OCI-LY1 (cell line): ENCODE measurements around the gene POU2F1.

ENCODE experiments used
- H2AFZ ChIP-seq: fragments of 200-600 bp; sonication (generic), shearing (Covaris generic); 2 replicates; pipeline ENCODE4 v1.6.0; 2014; ENCODE audit warnings: antibody characterized with exemption, mild to moderate bottlenecking, low read length
- H3F3A ChIP-seq: fragments of 200-600 bp; sonication (generic), shearing (Covaris generic); 2 replicates; pipeline ENCODE4 v1.6.0; 2014; ENCODE audit warnings: mild to moderate bottlenecking, antibody characterized with exemption, low read length, moderate library complexity; ENCODE audit not compliant: insufficient read depth
- H3K27ac ChIP-seq: fragments of 200-600 bp; sonication (generic); 2 replicates; pipeline ENCODE4 v1.5.1; 2014; ENCODE audit warnings: low read length, mixed run types, mild to moderate bottlenecking, low read depth; ENCODE audit not compliant: poor library complexity, severe bottlenecking
- H3K27me3 ChIP-seq: fragments of 200-600 bp; sonication (generic); 2 replicates; pipeline ENCODE4 v1.6.0; 2014; ENCODE audit warnings: antibody characterized with exemption, mild to moderate bottlenecking, low read length, moderate library complexity; ENCODE audit not compliant: insufficient read depth
- H3K36me3 ChIP-seq: fragments of 200-600 bp; sonication (generic); 2 replicates; pipeline ENCODE4 v1.6.1; 2014; ENCODE audit warnings: mild to moderate bottlenecking, antibody characterized with exemption, low read length, moderate library complexity, mixed read lengths; ENCODE audit not compliant: insufficient read depth
- H3K4me1 ChIP-seq: fragments of 200-600 bp; sonication (generic); 2 replicates; pipeline ENCODE4 v1.5.1; 2014; ENCODE audit warnings: mild to moderate bottlenecking, low read length, moderate library complexity; ENCODE audit not compliant: insufficient read depth, severe bottlenecking
- H3K4me2 ChIP-seq: fragments of 200-600 bp; sonication (generic), shearing (Covaris generic); 2 replicates; pipeline ENCODE4 v1.6.1; 2014; ENCODE audit warnings: low read length
- H3K4me3 ChIP-seq: fragments of 200-600 bp; sonication (generic); 2 replicates; pipeline ENCODE4 v1.5.1; 2014; ENCODE audit warnings: low read length, low read depth, mild to moderate bottlenecking, mixed read lengths; ENCODE audit not compliant: poor library complexity, severe bottlenecking
- H3K79me2 ChIP-seq: fragments of 200-600 bp; shearing (Covaris generic); 2 replicates; pipeline ENCODE4 v1.6.1; 2016; ENCODE audit warnings: mixed run types, low read length, mixed read lengths; ENCODE audit not compliant: insufficient read depth
- H3K9ac ChIP-seq: fragments of 200-600 bp; sonication (generic), shearing (Covaris generic); 2 replicates; pipeline ENCODE4 v1.6.1; 2014; ENCODE audit warnings: mild to moderate bottlenecking, low read length, mixed read lengths
- H3K9me2 ChIP-seq: fragments of 200-600 bp; sonication (generic), shearing (Covaris generic); 2 replicates; pipeline ENCODE4 v1.6.1; 2014; ENCODE audit warnings: low read depth, mild to moderate bottlenecking, low read length, mixed read lengths
- H3K9me3 ChIP-seq: fragments of 200-600 bp; shearing (Covaris generic); 2 replicates; pipeline ENCODE4 v1.6.1; 2014; ENCODE audit warnings: low read length, mixed read lengths
- H4K20me1 ChIP-seq: fragments of 200-600 bp; sonication (generic), shearing (Covaris generic); 2 replicates; pipeline ENCODE4 v1.6.0; 2016; ENCODE audit warnings: mild to moderate bottlenecking, low read length; ENCODE audit not compliant: insufficient read depth
- CTCF ChIP-seq: fragments of 200-600 bp; sonication (generic), shearing (Covaris generic); IDR thresholded peaks from 2 replicates; pipeline ENCODE4 v1.5.1; 2017; ENCODE audit warnings: mild to moderate bottlenecking, antibody characterized with exemption, low read length, moderate library complexity, mixed read lengths
- EZH2 ChIP-seq: fragments of 200-600 bp; sonication (generic), shearing (Covaris generic); IDR thresholded peaks from 2 replicates; pipeline ENCODE4 v1.8.0; 2017; ENCODE audit warnings: borderline replicate concordance, mixed run types, mild to moderate bottlenecking, antibody characterized with exemption, low read length, moderate library complexity, mixed read lengths

Gene POU2F1

GRCh38 chr1:167425482-167425881 lies 204.8 kb downstream of the POU2F1 start:
- Histone ChIP-seq H3K27ac (peak overlapping the region; percentile 52), H3K36me3 (peaks cover 11% of the 10 kb centered on the region; the same call in 1 of the 2 replicates), H3K9ac (no peak overlapping the region), H3F3A (peaks cover 6% of the 10 kb centered on the region; the same call in 1 of the 2 replicates), H3K4me1 (peaks cover 36% of the 10 kb centered on the region), H2AFZ (no peak overlapping the region), H3K79me2 (no peaks in the 10 kb centered on the region), H4K20me1 (no peaks in the 10 kb centered on the region), H3K9me3 (no peaks in the 10 kb centered on the region), H3K9me2 (no peaks in the 10 kb centered on the region), H3K4me2 (no peak overlapping the region), H3K27me3 (no peaks in the 10 kb centered on the region), H3K4me3 (no peak overlapping the region)
- no peak for TF ChIP-seq CTCF
- TF ChIP-seq EZH2, result no peak

- no peaks in the 10 kb centered on the region for H3K79me2 ChIP-seq
- H3K4me3 ChIP-seq, result no peak overlapping the region
- H3F3A ChIP-seq, result peaks cover 13% of the 10 kb centered on the region; the same call in 1 of the 2 replicates
- H3K9me3 ChIP-seq, result no peaks in the 10 kb centered on the region
- no peaks in the 10 kb centered on the region for H4K20me1 ChIP-seq
- H3K36me3 ChIP-seq, result peaks cover 11% of the 10 kb centered on the region; the same call in 1 of the 2 replicates
- no peak overlapping the region for H2AFZ ChIP-seq
- H3K4me2 ChIP-seq, result no peak overlapping the region
- H3K27me3 ChIP-seq, result no peaks in the 10 kb centered on the region
- H3K9me2 ChIP-seq, result no peaks in the 10 kb centered on the region
- peak overlapping the region; percentile 99 for H3K27ac ChIP-seq
- no peak overlapping the region for H3K9ac ChIP-seq
- peaks cover 48% of the 10 kb centered on the region for H3K4me1 ChIP-seq
- TF ChIP-seq EZH2 (no peak), CTCF (no peak)
Measured at GRCh38 chr1:167426716-167427115, 206.0 kb downstream of the POU2F1 start.

GRCh38 chr1:167427848-167428247 lies 207.2 kb downstream of the POU2F1 start:
- Histone ChIP-seq H3K79me2 (no peaks in the 10 kb centered on the region), H3K27ac (peak overlapping the region; percentile 99), H3K4me1 (peaks cover 59% of the 10 kb centered on the region), H2AFZ (no peak overlapping the region), H3K9me2 (no peaks in the 10 kb centered on the region), H3K9me3 (no peaks in the 10 kb centered on the region), H3K27me3 (no peaks in the 10 kb centered on the region), H3K4me3 (no peak overlapping the region), H4K20me1 (no peaks in the 10 kb centered on the region), H3K9ac (no peak overlapping the region), H3K4me2 (no peak overlapping the region; the same call in 1 of the 2 replicates), H3F3A (peaks cover 13% of the 10 kb centered on the region; the same call in 1 of the 2 replicates), H3K36me3 (peaks cover 8% of the 10 kb centered on the region; the same call in 1 of the 2 replicates)
- TF ChIP-seq EZH2 (no peak), CTCF (no peak)
